ENCODE results near the gene OAS1.

OAS1 gene

GRCh38 chr12:112961536-112961935 lies 54.8 kb downstream of the OAS1 start:
- TF ChIP-seq CTCF (conservative IDR thresholded peaks at IDR 0.05; ENCODE audit: control insufficient read depth, insufficient read depth, low read depth, low read length), result no peak
- DNase-seq (ENCODE audit: low read depth), result no peak

DNA sequence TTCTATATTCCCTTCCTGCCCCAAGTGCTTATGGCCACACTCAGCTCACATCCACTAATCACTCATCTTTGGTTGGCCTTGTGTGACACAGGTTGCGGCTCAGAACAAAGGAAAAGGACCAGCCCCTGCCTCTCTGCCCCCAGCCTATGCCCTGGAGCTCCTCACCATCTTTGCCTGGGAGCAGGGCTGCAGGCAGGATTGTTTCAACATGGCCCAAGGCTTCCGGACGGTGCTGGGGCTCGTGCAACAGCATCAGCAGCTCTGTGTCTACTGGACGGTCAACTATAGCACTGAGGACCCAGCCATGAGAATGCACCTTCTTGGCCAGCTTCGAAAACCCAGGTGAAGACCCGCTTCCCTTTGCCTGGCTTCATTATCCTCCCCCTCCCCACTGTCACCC lies 55.8 kb downstream of the OAS1 start:
- TF ChIP-seq CTCF (conservative IDR thresholded peaks at IDR 0.05; ENCODE audit: control insufficient read depth, insufficient read depth, low read depth, low read length), result no peak
- no peak for DNase-seq (ENCODE audit: low read depth)
- no peak overlapping the region for H3K4me3 ChIP-seq (ENCODE audit: control insufficient read depth, low read depth, low read length)

More at GRCh38 chr12:112961536-112961935, 54.8 kb downstream of the OAS1 start:
- H3K4me3 ChIP-seq (ENCODE audit: control insufficient read depth, low read depth, low read length), result no peak overlapping the region

- TF ChIP-seq CTCF (conservative IDR thresholded peaks at IDR 0.05; ENCODE audit: control insufficient read depth, insufficient read depth, low read depth, low read length), result no peak
- DNase-seq (ENCODE audit: low read depth), result no peak
- H3K4me3 ChIP-seq (ENCODE audit: control insufficient read depth, low read depth, low read length), result no peak overlapping the region
Measured at GRCh38 chr12:112963227-112963861, 56.6 kb downstream of the OAS1 start.

GRCh38 chr12:112964067-112964670 lies 57.4 kb downstream of the OAS1 start:
- no peak overlapping the region for H3K4me3 ChIP-seq (ENCODE audit: control insufficient read depth, low read depth, low read length)
- no peak for DNase-seq (ENCODE audit: low read depth)
- TF ChIP-seq CTCF (conservative IDR thresholded peaks at IDR 0.05; ENCODE audit: control insufficient read depth, insufficient read depth, low read depth, low read length), result no peak

GRCh38 chr12:112964915-112965314 lies 58.2 kb downstream of the OAS1 start:
- DNase-seq (ENCODE audit: low read depth), result no peak
- no peak overlapping the region for H3K4me3 ChIP-seq (ENCODE audit: control insufficient read depth, low read depth, low read length)
- TF ChIP-seq CTCF (conservative IDR thresholded peaks at IDR 0.05; ENCODE audit: control insufficient read depth, insufficient read depth, low read depth, low read length), result no peak

DNA sequence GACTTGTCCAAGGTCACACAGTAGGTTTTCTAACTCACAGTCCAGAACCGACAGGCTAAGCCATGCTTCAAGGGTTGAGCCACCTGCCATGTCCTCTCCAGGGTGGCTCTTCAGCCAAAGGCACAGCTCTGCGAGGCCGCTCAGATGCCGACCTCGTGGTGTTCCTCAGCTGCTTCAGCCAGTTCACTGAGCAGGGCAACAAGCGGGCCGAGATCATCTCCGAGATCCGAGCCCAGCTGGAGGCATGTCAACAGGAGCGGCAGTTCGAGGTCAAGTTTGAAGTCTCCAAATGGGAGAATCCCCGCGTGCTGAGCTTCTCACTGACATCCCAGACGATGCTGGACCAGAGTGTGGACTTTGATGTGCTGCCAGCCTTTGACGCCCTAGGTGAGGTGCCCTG lies 58.9 kb downstream of the OAS1 start:
- TF ChIP-seq CTCF (conservative IDR thresholded peaks at IDR 0.05; ENCODE audit: control insufficient read depth, insufficient read depth, low read depth, low read length), result no peak
- no peak overlapping the region for H3K4me3 ChIP-seq (ENCODE audit: control insufficient read depth, low read depth, low read length)
- no peak for DNase-seq (ENCODE audit: low read depth)

Measured in fibroblast of mammary gland (primary cell).